Measurements from ENCODE around the gene LGALS9. TPM values are rescaled to one million over a fixed set of nuclear protein-coding genes. Genes with fewer than 3 reads are reported as not detected.

LGALS9 gene
- polyA plus RNA-seq, 3 donors: 149 to 581 (median 149) TPM

DNA sequence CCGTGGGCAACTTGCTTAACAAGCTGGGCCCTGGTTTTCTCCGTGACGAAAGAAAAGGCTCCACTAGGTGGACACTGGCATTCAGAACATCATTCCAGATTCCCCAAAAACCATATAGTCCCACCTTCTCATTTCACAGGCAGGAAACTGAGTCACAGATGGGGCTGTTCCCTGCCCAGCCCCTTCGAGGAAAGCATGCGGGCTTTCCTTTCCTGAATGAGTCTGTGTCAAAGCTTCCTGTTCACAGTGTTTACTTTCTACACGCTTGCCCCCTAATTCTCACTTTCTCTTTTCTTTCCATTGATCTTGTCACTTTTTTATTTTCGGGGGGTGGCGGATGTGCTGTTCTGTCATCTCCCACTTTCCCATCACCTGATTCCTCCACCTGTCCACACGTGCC lies 10.3 kb upstream of the LGALS9 start:
- Histone ChIP-seq H2AFZ (ENCODE audit: insufficient read depth, low read depth, low read length, poor library complexity, severe bottlenecking) (no peak overlapping the region), H3K36me3 (replicated peaks in 1 of 2; ENCODE audit: control insufficient read depth in 1 of 2, insufficient read depth in 2 of 2, low read length in 2 of 2) (peaks cover 88 to 98% of the 10 kb centered on the region in 2 donors), H4K20me1 (ENCODE audit: insufficient read depth, low read length) (no peaks in the 10 kb centered on the region), H3K4me3 (replicated peaks in 1 of 3; ENCODE audit: low read depth in 2 of 3, low read length in 3 of 3) (no peak overlapping the region), H3K4me2 (replicated peaks; ENCODE audit: extremely low read depth, low read length, poor library complexity, severe bottlenecking) (no peak overlapping the region), H3K79me2 (ENCODE audit: insufficient read depth, low read length) (no peaks in the 10 kb centered on the region), H3K9me3 (replicated peaks in 1 of 2; ENCODE audit: control insufficient read depth in 1 of 2, insufficient read depth in 1 of 2, low read length in 2 of 2) (no peaks in the 10 kb centered on the region), H3K27me3 (ENCODE audit: control insufficient read depth in 2 of 2, insufficient read depth in 2 of 2, low read length in 2 of 2) (no peaks in the 10 kb centered on the region), H3K9ac (ENCODE audit: insufficient read depth, low read length, poor library complexity, severe bottlenecking) (no peak overlapping the region), H3K27ac (ENCODE audit: low read depth in 1 of 2, low read length in 2 of 2) (no peak overlapping the region), H3K4me1 (ENCODE audit: control insufficient read depth in 1 of 2, insufficient read depth in 2 of 2, low read length in 2 of 2) (no peaks in the 10 kb centered on the region)
- H3K27me3 Mint-ChIP-seq (ENCODE audit: low read depth in 3 of 3): no peaks in the 10 kb centered on the region
- WGBS (ENCODE audit: insufficient coverage): 76% methylated on average over 9 of the region's 9 CpGs
- H3K27ac Mint-ChIP-seq: peak overlapping the region in 2 of 7 donors; percentile 47 to 51
- peaks cover 88 to 99% of the 10 kb centered on the region in 2 donors for H3K36me3 Mint-ChIP-seq
- DNase-seq: no peak
- intact Hi-C loops (cut with micrococcal nuclease): no loop called here
- no peak overlapping the region for H3K4me3 Mint-ChIP-seq
- TF ChIP-seq, protein P1, sequence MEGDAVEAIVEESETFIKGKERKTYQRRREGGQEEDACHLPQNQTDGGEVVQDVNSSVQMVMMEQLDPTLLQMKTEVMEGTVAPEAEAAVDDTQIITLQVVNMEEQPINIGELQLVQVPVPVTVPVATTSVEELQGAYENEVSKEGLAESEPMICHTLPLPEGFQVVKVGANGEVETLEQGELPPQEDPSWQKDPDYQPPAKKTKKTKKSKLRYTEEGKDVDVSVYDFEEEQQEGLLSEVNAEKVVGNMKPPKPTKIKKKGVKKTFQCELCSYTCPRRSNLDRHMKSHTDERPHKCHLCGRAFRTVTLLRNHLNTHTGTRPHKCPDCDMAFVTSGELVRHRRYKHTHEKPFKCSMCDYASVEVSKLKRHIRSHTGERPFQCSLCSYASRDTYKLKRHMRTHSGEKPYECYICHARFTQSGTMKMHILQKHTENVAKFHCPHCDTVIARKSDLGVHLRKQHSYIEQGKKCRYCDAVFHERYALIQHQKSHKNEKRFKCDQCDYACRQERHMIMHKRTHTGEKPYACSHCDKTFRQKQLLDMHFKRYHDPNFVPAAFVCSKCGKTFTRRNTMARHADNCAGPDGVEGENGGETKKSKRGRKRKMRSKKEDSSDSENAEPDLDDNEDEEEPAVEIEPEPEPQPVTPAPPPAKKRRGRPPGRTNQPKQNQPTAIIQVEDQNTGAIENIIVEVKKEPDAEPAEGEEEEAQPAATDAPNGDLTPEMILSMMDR (IDR thresholded peaks at IDR 0.05): no peak
- H3K4me1 Mint-ChIP-seq: no peaks in the 10 kb centered on the region
- no peaks in the 10 kb centered on the region for H3K9me3 Mint-ChIP-seq

DNA sequence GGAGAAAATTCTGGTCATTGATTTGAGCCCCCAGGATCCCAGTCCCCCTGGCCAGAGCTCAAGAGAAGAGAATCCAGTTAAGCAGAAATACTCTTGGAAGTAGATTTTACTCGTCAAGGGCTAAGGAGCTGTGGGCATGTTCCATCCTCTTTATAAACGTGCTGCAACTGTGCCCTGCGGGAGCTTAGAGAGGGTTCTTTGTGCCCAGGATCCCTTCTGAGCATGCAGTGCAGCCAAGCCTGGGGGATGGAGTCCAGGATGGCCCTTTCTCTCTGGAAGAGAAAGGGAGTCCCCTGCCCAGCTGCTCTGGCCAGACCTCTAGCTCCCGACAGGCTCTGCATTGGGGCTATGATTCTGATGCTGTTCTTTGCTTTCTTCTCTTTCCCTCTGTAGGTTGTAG lies 9.5 kb upstream of the LGALS9 start:
- H3K79me2 ChIP-seq (ENCODE audit: insufficient read depth, low read length): no peaks in the 10 kb centered on the region
- peaks cover 87 to 99% of the 10 kb centered on the region in 2 donors for H3K36me3 Mint-ChIP-seq

More for the DNA sequence above, 9.5 kb upstream of the LGALS9 start:
- DNase-seq: no peak
- Mint-ChIP-seq H3K4me1 (no peaks in the 10 kb centered on the region), H3K27ac (peak overlapping the region in 2 of 7 donors; percentile 20 to 58), H3K27me3 (ENCODE audit: low read depth in 3 of 3) (no peaks in the 10 kb centered on the region), H3K4me3 (no peak overlapping the region), H3K9me3 (no peaks in the 10 kb centered on the region)
- Histone ChIP-seq H3K36me3 (replicated peaks in 1 of 2; ENCODE audit: control insufficient read depth in 1 of 2, insufficient read depth in 2 of 2, low read length in 2 of 2) (peaks cover 88 to 98% of the 10 kb centered on the region in 2 donors), H3K4me1 (ENCODE audit: control insufficient read depth in 1 of 2, insufficient read depth in 2 of 2, low read length in 2 of 2) (no peaks in the 10 kb centered on the region), H4K20me1 (ENCODE audit: insufficient read depth, low read length) (no peaks in the 10 kb centered on the region), H3K9me3 (replicated peaks in 1 of 2; ENCODE audit: control insufficient read depth in 1 of 2, insufficient read depth in 1 of 2, low read length in 2 of 2) (no peaks in the 10 kb centered on the region), H3K4me3 (replicated peaks in 1 of 3; ENCODE audit: low read depth in 2 of 3, low read length in 3 of 3) (no peak overlapping the region), H3K9ac (ENCODE audit: insufficient read depth, low read length, poor library complexity, severe bottlenecking) (no peak overlapping the region), H3K27me3 (ENCODE audit: control insufficient read depth in 2 of 2, insufficient read depth in 2 of 2, low read length in 2 of 2) (no peaks in the 10 kb centered on the region), H2AFZ (ENCODE audit: insufficient read depth, low read depth, low read length, poor library complexity, severe bottlenecking) (no peak overlapping the region), H3K27ac (ENCODE audit: low read depth in 1 of 2, low read length in 2 of 2) (no peak overlapping the region), H3K4me2 (replicated peaks; ENCODE audit: extremely low read depth, low read length, poor library complexity, severe bottlenecking) (no peak overlapping the region)
- WGBS (ENCODE audit: insufficient coverage): 100% methylated on average over 4 of the region's 4 CpGs
- intact Hi-C loops (cut with micrococcal nuclease): no loop called here
- TF ChIP-seq, protein P1 (IDR thresholded peaks at IDR 0.05): no peak

Data from CD14-positive monocyte (primary cell).